Measurements from ENCODE around the gene ATG14.

Gene ATG14

GRCh38 chr14:55381040-55381439, 30.6 kb downstream of the ATG14 start:
- TF ChIP-seq REST (IDR thresholded peaks at IDR 0.05; ENCODE audit: insufficient replicate concordance, low read depth) = no peak
- TF ChIP-seq CTCF (IDR thresholded peaks at IDR 0.05; ENCODE audit: insufficient read depth, low read length) = no peak
- no peak overlapping the region for H3K27ac ChIP-seq (replicated peaks)
- H3K4me3 ChIP-seq (replicated peaks; ENCODE audit: insufficient read depth, low read length) = no peak overlapping the region
- no peaks in the 10 kb centered on the region for H3K27me3 ChIP-seq (ENCODE audit: insufficient read depth, poor library complexity, severe bottlenecking)
- no peak for DNase-seq (ENCODE audit: low read depth in 1 of 2, low spot score in 1 of 2)

GRCh38 chr14:55377236-55377635, 34.4 kb downstream of the ATG14 start:
- TF ChIP-seq CTCF (IDR thresholded peaks at IDR 0.05; ENCODE audit: insufficient read depth, low read length) (no peak), GABPA (IDR thresholded peaks at IDR 0.05; ENCODE audit: low read depth) (no peak), POLR2AphosphoS5 (IDR thresholded peaks at IDR 0.05; ENCODE audit: low read depth) (no peak), SPI1 (IDR thresholded peaks at IDR 0.05; ENCODE audit: borderline replicate concordance, low read depth) (no peak), REST (IDR thresholded peaks at IDR 0.05; ENCODE audit: insufficient replicate concordance, low read depth) (no peak)
- Histone ChIP-seq H3K4me3 (replicated peaks; ENCODE audit: insufficient read depth, low read length) (no peak overlapping the region), H3K27ac (replicated peaks) (no peak overlapping the region), H3K27me3 (ENCODE audit: insufficient read depth, poor library complexity, severe bottlenecking) (no peaks in the 10 kb centered on the region)
- no peak for DNase-seq (ENCODE audit: low read depth in 1 of 2, low spot score in 1 of 2)

GRCh38 chr14:55374771-55375170, 36.9 kb downstream of the ATG14 start:
- DNase-seq (ENCODE audit: low read depth in 1 of 2, low spot score in 1 of 2) = no peak
- Histone ChIP-seq H3K4me3 (replicated peaks; ENCODE audit: insufficient read depth, low read length) (no peak overlapping the region), H3K27me3 (ENCODE audit: insufficient read depth, poor library complexity, severe bottlenecking) (no peaks in the 10 kb centered on the region), H3K27ac (replicated peaks) (no peak overlapping the region)
- no peak for TF ChIP-seq POLR2AphosphoS5 (IDR thresholded peaks at IDR 0.05; ENCODE audit: low read depth)
- no peak for TF ChIP-seq SPI1 (IDR thresholded peaks at IDR 0.05; ENCODE audit: borderline replicate concordance, low read depth)
- no peak for TF ChIP-seq GABPA (IDR thresholded peaks at IDR 0.05; ENCODE audit: low read depth)
- no peak for TF ChIP-seq REST (IDR thresholded peaks at IDR 0.05; ENCODE audit: insufficient replicate concordance, low read depth)
- no peak for TF ChIP-seq CTCF (IDR thresholded peaks at IDR 0.05; ENCODE audit: insufficient read depth, low read length)

All from HL-60 (cell line).